ENCODE results near the gene EBP. TPM values are rescaled to one million over a fixed set of nuclear protein-coding genes. Genes with fewer than 3 reads are reported as not detected.

The EBP gene
- total and polyA plus RNA-seq, 5 donors from 2014 or later, result 56.8 to 126 (median 103) TPM

DNA sequence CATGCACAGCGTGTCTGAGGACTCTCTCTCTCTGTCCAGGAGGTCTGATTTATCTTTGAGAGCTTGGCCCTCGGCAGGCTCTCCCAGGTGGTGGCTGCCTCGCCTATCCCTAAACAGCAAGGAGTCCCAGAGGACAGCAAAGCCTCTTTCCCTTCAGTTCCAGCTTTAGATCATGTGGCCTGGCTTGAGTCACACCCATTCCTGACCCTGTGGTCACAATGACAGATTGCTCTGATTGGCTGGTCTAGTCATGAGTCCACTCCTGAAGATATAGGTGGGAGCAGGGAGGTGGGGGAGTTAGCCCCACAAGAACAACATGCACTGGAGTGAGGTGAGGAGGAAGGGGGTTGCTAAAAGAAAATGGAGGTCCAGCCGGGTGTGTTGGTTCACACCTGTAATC, 24.9 kb upstream of the EBP start:
- H3K4me3 Mint-ChIP-seq, result no peak overlapping the region
- H3K9me3 Mint-ChIP-seq, result peaks cover 0 to 2% (median 0%) of the 10 kb centered on the region in 7 donors
- ATAC-seq (ENCODE audit: low read depth in 2 of 2) (no peak), DNase-seq (no peak)
- no peak overlapping the region for H3K27ac Mint-ChIP-seq
- H3K36me3 ChIP-seq (ENCODE audit: control insufficient read depth, insufficient read depth, low read length), result no peaks in the 10 kb centered on the region
- H3K27me3 ChIP-seq (ENCODE audit: control insufficient read depth, insufficient read depth, low read length), result no peaks in the 10 kb centered on the region
- no peak overlapping the region for H3K4me3 ChIP-seq (ENCODE audit: low read depth, low read length)
- peaks cover 4% of the 10 kb centered on the region for H3K27me3 Mint-ChIP-seq
- no peaks in the 10 kb centered on the region for H3K9me3 ChIP-seq (ENCODE audit: control insufficient read depth in 2 of 2, low read length in 2 of 2)
- no peaks in the 10 kb centered on the region for H3K4me1 Mint-ChIP-seq
- H3K27ac ChIP-seq (ENCODE audit: insufficient read depth, low read length, poor library complexity, severe bottlenecking), result no peak overlapping the region
- H3K4me1 ChIP-seq (ENCODE audit: control insufficient read depth, insufficient read depth, low read length, poor library complexity, severe bottlenecking), result no peaks in the 10 kb centered on the region
- no peaks in the 10 kb centered on the region for H3K36me3 Mint-ChIP-seq

DNA sequence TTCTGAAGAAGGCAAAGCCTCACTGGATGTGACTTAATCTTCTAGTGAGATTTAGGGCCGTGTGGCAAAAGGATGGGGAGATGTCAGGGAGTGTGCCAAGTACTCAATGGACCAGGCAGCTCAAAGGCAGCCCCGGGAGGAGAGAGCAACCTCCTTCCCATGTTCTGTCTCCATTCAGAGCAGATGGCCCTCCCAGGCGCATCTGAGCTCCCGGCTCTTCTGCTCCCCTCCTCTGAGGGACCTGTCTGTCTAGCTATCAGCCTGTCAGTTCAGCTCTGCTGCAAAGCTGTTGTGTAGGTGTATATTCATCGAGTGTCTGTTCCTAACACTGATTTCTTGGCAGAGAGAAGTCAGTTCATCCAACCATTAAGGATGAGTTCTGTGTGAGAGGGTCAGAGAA, 23.7 kb upstream of the EBP start:
- Histone ChIP-seq H3K9me3 (ENCODE audit: control insufficient read depth in 2 of 2, low read length in 2 of 2) (no peaks in the 10 kb centered on the region), H3K4me3 (ENCODE audit: low read depth, low read length) (no peak overlapping the region), H3K27me3 (ENCODE audit: control insufficient read depth, insufficient read depth, low read length) (no peaks in the 10 kb centered on the region), H3K4me1 (ENCODE audit: control insufficient read depth, insufficient read depth, low read length, poor library complexity, severe bottlenecking) (no peaks in the 10 kb centered on the region), H3K36me3 (ENCODE audit: control insufficient read depth, insufficient read depth, low read length) (no peaks in the 10 kb centered on the region), H3K27ac (ENCODE audit: insufficient read depth, low read length, poor library complexity, severe bottlenecking) (no peak overlapping the region)
- H3K4me1 Mint-ChIP-seq, result no peaks in the 10 kb centered on the region
- H3K36me3 Mint-ChIP-seq, result no peaks in the 10 kb centered on the region
- no peak overlapping the region for H3K27ac Mint-ChIP-seq
- peaks cover 4% of the 10 kb centered on the region for H3K27me3 Mint-ChIP-seq
- no peak for ATAC-seq (ENCODE audit: low read depth in 2 of 2)
- H3K9me3 Mint-ChIP-seq, result peaks cover 0 to 1% (median 0%) of the 10 kb centered on the region in 7 donors
- no peak overlapping the region for H3K4me3 Mint-ChIP-seq
- no peak for DNase-seq

GRCh38 chrX:48498374-48498809, 23.2 kb upstream of the EBP start:
- DNase-seq (no peak), ATAC-seq (ENCODE audit: low read depth in 2 of 2) (no peak)
- Mint-ChIP-seq H3K27me3 (peaks cover 4% of the 10 kb centered on the region), H3K4me1 (no peaks in the 10 kb centered on the region), H3K4me3 (no peak overlapping the region), H3K9me3 (peaks cover 0 to 1% (median 0%) of the 10 kb centered on the region in 7 donors), H3K27ac (no peak overlapping the region), H3K36me3 (no peaks in the 10 kb centered on the region)
- H3K36me3 ChIP-seq (ENCODE audit: control insufficient read depth, insufficient read depth, low read length), result no peaks in the 10 kb centered on the region
- no peaks in the 10 kb centered on the region for H3K27me3 ChIP-seq (ENCODE audit: control insufficient read depth, insufficient read depth, low read length)
- H3K9me3 ChIP-seq (ENCODE audit: control insufficient read depth in 2 of 2, low read length in 2 of 2), result no peaks in the 10 kb centered on the region
- H3K4me1 ChIP-seq (ENCODE audit: control insufficient read depth, insufficient read depth, low read length, poor library complexity, severe bottlenecking), result no peaks in the 10 kb centered on the region
- no peak overlapping the region for H3K4me3 ChIP-seq (ENCODE audit: low read depth, low read length)
- H3K27ac ChIP-seq (ENCODE audit: insufficient read depth, low read length, poor library complexity, severe bottlenecking), result no peak overlapping the region

- H3K4me1 ChIP-seq (ENCODE audit: control insufficient read depth, insufficient read depth, low read length, poor library complexity, severe bottlenecking), result no peaks in the 10 kb centered on the region
- Mint-ChIP-seq H3K4me3 (no peak overlapping the region), H3K4me1 (peaks cover 0 to 8% (median 0%) of the 10 kb centered on the region in 4 donors), H3K27me3 (no peaks in the 10 kb centered on the region), H3K9me3 (no peaks in the 10 kb centered on the region), H3K36me3 (peaks cover 3% of the 10 kb centered on the region), H3K27ac (peak overlapping the region in 1 of 3 donors; percentile 52)
- H3K27me3 ChIP-seq (ENCODE audit: control insufficient read depth, insufficient read depth, low read length), result no peaks in the 10 kb centered on the region
- no peak overlapping the region for H3K4me3 ChIP-seq (ENCODE audit: low read depth, low read length)
- no peak for ATAC-seq (ENCODE audit: low read depth in 2 of 2)
- DNase-seq, result no peak
- no peaks in the 10 kb centered on the region for H3K9me3 ChIP-seq (ENCODE audit: control insufficient read depth in 2 of 2, low read length in 2 of 2)
- no peak overlapping the region for H3K27ac ChIP-seq (ENCODE audit: insufficient read depth, low read length, poor library complexity, severe bottlenecking)
- no peaks in the 10 kb centered on the region for H3K36me3 ChIP-seq (ENCODE audit: control insufficient read depth, insufficient read depth, low read length)
These were observed 17.3 kb upstream of the EBP start for GRCh38 chrX:48504261-48504660.

DNA sequence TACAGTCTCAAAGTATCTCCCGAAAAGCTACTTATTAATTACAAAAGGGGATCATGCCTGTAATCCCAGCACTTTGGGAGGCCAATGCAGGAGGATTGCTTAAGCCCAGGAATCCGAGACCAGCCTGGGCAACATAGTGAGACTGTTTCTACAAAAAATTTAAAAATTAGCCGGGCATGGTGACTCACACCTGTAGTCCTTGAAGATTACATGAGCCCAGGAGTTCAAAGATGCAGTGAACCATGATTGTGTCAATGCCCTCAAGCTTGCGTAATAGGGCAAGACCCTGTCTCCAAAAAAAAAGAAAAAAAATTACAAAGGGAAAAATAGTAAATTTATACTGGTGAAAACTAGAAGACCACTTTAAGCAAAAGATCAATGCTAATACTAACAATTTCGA, 16.1 kb upstream of the EBP start:
- peak overlapping the region in 1 of 4 donors; percentile 32 for H3K4me3 Mint-ChIP-seq
- Histone ChIP-seq H3K4me3 (ENCODE audit: low read depth, low read length) (no peak overlapping the region), H3K9me3 (ENCODE audit: control insufficient read depth in 2 of 2, low read length in 2 of 2) (no peaks in the 10 kb centered on the region), H3K4me1 (ENCODE audit: control insufficient read depth, insufficient read depth, low read length, poor library complexity, severe bottlenecking) (peaks cover 6% of the 10 kb centered on the region), H3K36me3 (ENCODE audit: control insufficient read depth, insufficient read depth, low read length) (no peaks in the 10 kb centered on the region), H3K27me3 (ENCODE audit: control insufficient read depth, insufficient read depth, low read length) (no peaks in the 10 kb centered on the region), H3K27ac (ENCODE audit: insufficient read depth, low read length, poor library complexity, severe bottlenecking) (no peak overlapping the region)
- ATAC-seq (ENCODE audit: low read depth in 2 of 2), result no peak
- peaks cover 3% of the 10 kb centered on the region for H3K36me3 Mint-ChIP-seq
- H3K27me3 Mint-ChIP-seq, result no peaks in the 10 kb centered on the region
- peaks cover 1 to 19% (median 6%) of the 10 kb centered on the region in 4 donors for H3K4me1 Mint-ChIP-seq
- no peaks in the 10 kb centered on the region for H3K9me3 Mint-ChIP-seq
- H3K27ac Mint-ChIP-seq, result no peak overlapping the region
- DNase-seq, result no peak

GRCh38 chrX:48507246-48507645, 14.4 kb upstream of the EBP start:
- Mint-ChIP-seq H3K4me1 (peaks cover 5 to 24% (median 8%) of the 10 kb centered on the region in 4 donors), H3K9me3 (no peaks in the 10 kb centered on the region), H3K4me3 (peak overlapping the region in 3 of 4 donors; percentile 36 to 97 (median 54)), H3K27ac (peak overlapping the region in 1 of 3 donors; percentile 51), H3K36me3 (peaks cover 7% of the 10 kb centered on the region), H3K27me3 (no peaks in the 10 kb centered on the region)
- DNase-seq, result no peak
- Histone ChIP-seq H3K9me3 (ENCODE audit: control insufficient read depth in 2 of 2, low read length in 2 of 2) (no peaks in the 10 kb centered on the region), H3K4me3 (ENCODE audit: low read depth, low read length) (no peak overlapping the region), H3K27ac (ENCODE audit: insufficient read depth, low read length, poor library complexity, severe bottlenecking) (no peak overlapping the region), H3K27me3 (ENCODE audit: control insufficient read depth, insufficient read depth, low read length) (no peaks in the 10 kb centered on the region), H3K4me1 (ENCODE audit: control insufficient read depth, insufficient read depth, low read length, poor library complexity, severe bottlenecking) (peaks cover 6% of the 10 kb centered on the region), H3K36me3 (ENCODE audit: control insufficient read depth, insufficient read depth, low read length) (no peaks in the 10 kb centered on the region)
- ATAC-seq (ENCODE audit: low read depth in 2 of 2), result no peak

GRCh38 chrX:48508400-48509244, 13.0 kb upstream of the EBP start, which contains the start of gene PORCN:
TSS of gene PORCN (plus strand) at chrX:48508992. CDS start at chrX:48509821, 829 bp downstream.
- Mint-ChIP-seq H3K4me3 (peak within 1 kb of the TSS; percentile 90 to 97 (median 93)), H3K27me3 (no peaks in the 10 kb centered on the region), H3K36me3 (peaks cover 7% of the 10 kb centered on the region), H3K27ac (peak within 1 kb of the TSS; percentile 60 to 96 (median 96)), H3K4me1 (peaks cover 5 to 31% (median 10%) of the 10 kb centered on the region in 4 donors), H3K9me3 (no peaks in the 10 kb centered on the region)
- ATAC-seq (ENCODE audit: low read depth in 2 of 2) (peak; percentile 93), DNase-seq (peak; percentile 64 to 84 (median 73))
- Histone ChIP-seq H3K4me3 (ENCODE audit: low read depth, low read length) (peak within 1 kb of the TSS; percentile 75), H3K4me1 (ENCODE audit: control insufficient read depth, insufficient read depth, low read length, poor library complexity, severe bottlenecking) (peaks cover 6% of the 10 kb centered on the region), H3K27ac (ENCODE audit: insufficient read depth, low read length, poor library complexity, severe bottlenecking) (peak within 1 kb of the TSS; percentile 68), H3K9me3 (ENCODE audit: control insufficient read depth in 2 of 2, low read length in 2 of 2) (no peaks in the 10 kb centered on the region), H3K27me3 (ENCODE audit: control insufficient read depth, insufficient read depth, low read length) (no peaks in the 10 kb centered on the region), H3K36me3 (ENCODE audit: control insufficient read depth, insufficient read depth, low read length) (no peaks in the 10 kb centered on the region)

Measured in CD4-positive, CD25-positive, alpha-beta regulatory T cell (primary cell).